Measurements from ENCODE around the gene PIGN.
"Not testable (repeated sequence)": the region's sequence is repeated elsewhere in the genome, so short reads cannot be mapped to it uniquely, and the experiment has no call there.

PIGN gene

GRCh38 chr18:62182220-62182619 is 4.6 kb downstream of the PIGN start:
- no peak for DNase-seq (ENCODE audit: low read depth in 2 of 2)

GRCh38 chr18:62179213-62179612 is 7.6 kb downstream of the PIGN start:
- no peak for DNase-seq (ENCODE audit: low read depth in 2 of 2)

- no peak for DNase-seq (ENCODE audit: low read depth in 2 of 2)
These were observed 9.6 kb downstream of the PIGN start for GRCh38 chr18:62177271-62177670.

- no peak for DNase-seq (ENCODE audit: low read depth in 2 of 2)
These were observed 11.3 kb downstream of the PIGN start for GRCh38 chr18:62175521-62175920.

- DNase-seq (ENCODE audit: low read depth in 2 of 2), result no peak
These were observed 14.6 kb downstream of the PIGN start for GRCh38 chr18:62172298-62172697.

GRCh38 chr18:62170857-62171256 is 16.0 kb downstream of the PIGN start:
- DNase-seq (ENCODE audit: low read depth in 2 of 2), result no peak

- not testable (repeated sequence) for DNase-seq (ENCODE audit: low read depth in 2 of 2)
These were observed 20.3 kb downstream of the PIGN start for GRCh38 chr18:62166524-62166923.

- no peak for DNase-seq (ENCODE audit: low read depth in 2 of 2)
These were observed 21.3 kb downstream of the PIGN start for GRCh38 chr18:62165583-62165982.

GRCh38 chr18:62164855-62165487 is 21.9 kb downstream of the PIGN start:
- no peak for DNase-seq (ENCODE audit: low read depth in 2 of 2)

- no peak for DNase-seq (ENCODE audit: low read depth in 2 of 2)
These were observed 22.5 kb downstream of the PIGN start for GRCh38 chr18:62164310-62164709.

GRCh38 chr18:62157843-62158242 is 29.0 kb downstream of the PIGN start:
- no peak for DNase-seq (ENCODE audit: low read depth in 2 of 2)

- DNase-seq (ENCODE audit: low read depth in 2 of 2), result no peak
These were observed 34.0 kb downstream of the PIGN start for GRCh38 chr18:62152844-62153243.

- DNase-seq (ENCODE audit: low read depth in 2 of 2), result no peak
These were observed 35.6 kb downstream of the PIGN start for GRCh38 chr18:62151068-62151771.

GRCh38 chr18:62144338-62144737 is 42.5 kb downstream of the PIGN start:
- DNase-seq (ENCODE audit: low read depth in 2 of 2), result no peak

- DNase-seq (ENCODE audit: low read depth in 2 of 2), result no peak
These were observed 46.6 kb downstream of the PIGN start for GRCh38 chr18:62140259-62140658.

- DNase-seq (ENCODE audit: low read depth in 2 of 2), result no peak
These were observed 48.2 kb downstream of the PIGN start for GRCh38 chr18:62138461-62139235.

GRCh38 chr18:62131301-62131909 is 55.5 kb downstream of the PIGN start:
- DNase-seq (ENCODE audit: low read depth in 2 of 2), result peak; percentile 41 to 46

GRCh38 chr18:62128157-62128556 is 58.7 kb downstream of the PIGN start:
- DNase-seq (ENCODE audit: low read depth in 2 of 2), result no peak

- DNase-seq (ENCODE audit: low read depth in 2 of 2), result no peak
These were observed 60.1 kb downstream of the PIGN start for GRCh38 chr18:62126737-62127136.

- no peak for DNase-seq (ENCODE audit: low read depth in 2 of 2)
These were observed 61.2 kb downstream of the PIGN start for GRCh38 chr18:62125702-62126101.

GRCh38 chr18:62122330-62122729 is 64.5 kb downstream of the PIGN start:
- DNase-seq (ENCODE audit: low read depth in 2 of 2), result no peak

GRCh38 chr18:62119884-62120283 is 67.0 kb downstream of the PIGN start:
- DNase-seq (ENCODE audit: low read depth in 2 of 2), result no peak

All from stimulated activated CD4-positive, alpha-beta T cell treated with anti-CD3 and anti-CD28 coated beads, Interleukin-4, amount 100 ng/mL, for 48 hours (primary cell).